GM18498 (cell line): ENCODE data around the gene AGO1.
"Not testable (repeated sequence)": the region's sequence is repeated elsewhere in the genome, so short reads cannot be mapped to it uniquely, and the experiment has no call there.

Experiments
- ATAC-seq: cut with Tn5 transposase; IDR thresholded peaks from one replicate; pipeline ENCODE4 v1.9.1; 2021; ENCODE audit warnings: mild to moderate bottlenecking, moderate library complexity; ENCODE audit not compliant: unreplicated experiment

The AGO1 gene

GRCh38 chr1:35964277-35964676 is 81.3 kb downstream of the AGO1 start:
- ATAC-seq = not testable (repeated sequence)

DNA sequence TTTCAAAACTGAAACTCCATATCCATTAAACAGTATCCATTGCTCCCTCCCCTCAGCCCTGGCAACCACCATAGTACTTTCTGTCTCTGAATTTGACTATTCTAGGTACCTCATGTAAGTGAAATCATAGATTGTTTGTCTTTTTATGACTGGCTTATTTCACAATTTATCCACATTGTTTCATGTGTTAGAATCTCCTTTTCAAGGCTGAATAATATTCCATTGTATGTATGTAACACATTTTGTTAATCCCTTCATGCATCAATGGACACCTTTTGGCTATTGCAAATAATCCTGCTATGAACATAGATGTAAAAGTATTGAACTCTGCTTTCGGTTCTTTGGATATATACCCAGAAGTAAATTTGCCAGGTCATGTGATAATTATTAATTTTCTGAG is 85.4 kb downstream of the AGO1 start:
- no peak for ATAC-seq

DNA sequence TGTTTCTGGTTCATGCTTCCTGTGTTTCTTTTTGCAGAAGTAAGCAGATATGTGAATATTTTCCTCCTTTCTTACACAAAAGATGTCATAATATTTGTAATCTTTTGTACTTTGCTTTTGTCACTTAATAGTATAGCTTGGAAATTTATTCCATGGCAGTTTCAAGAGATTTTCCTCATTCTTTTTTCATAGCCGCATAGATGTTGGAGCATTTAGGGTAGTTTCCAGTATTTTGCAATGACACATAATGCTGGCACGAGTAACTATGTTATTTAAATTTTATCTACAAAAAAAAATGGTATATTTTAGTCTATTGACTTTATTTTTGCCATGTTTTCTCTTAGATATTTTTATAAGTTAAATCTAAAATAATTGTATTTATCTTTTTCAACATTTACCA is 88.6 kb downstream of the AGO1 start:
- no peak for ATAC-seq

- not testable (repeated sequence) for ATAC-seq
These were observed 89.6 kb downstream of the AGO1 start for GRCh38 chr1:35972631-35973030.

DNA sequence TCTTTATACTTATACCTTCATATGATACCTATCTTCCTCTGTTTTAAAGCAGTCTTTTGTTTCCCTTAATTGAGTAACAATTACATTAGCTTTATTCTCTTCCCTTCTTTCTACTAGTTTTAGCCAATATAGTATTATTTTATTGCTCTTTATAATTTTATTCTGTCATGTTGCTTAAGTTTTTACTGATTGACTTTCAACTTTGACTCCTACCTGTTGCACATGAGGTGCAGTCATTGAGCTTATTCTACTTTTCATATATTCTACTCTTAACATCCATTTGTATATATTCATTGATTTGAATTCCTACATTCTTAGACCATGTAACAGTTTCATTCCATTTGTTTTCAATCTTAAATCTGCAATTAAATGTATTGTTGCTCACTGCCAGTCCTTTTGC is 97.1 kb downstream of the AGO1 start:
- no peak for ATAC-seq
